OCI-LY7 (cell line): Measurements from ENCODE around the gene HNRNPU. TPM values are rescaled to one million over a fixed set of nuclear protein-coding genes. Genes with fewer than 3 reads are reported as not detected.

ENCODE experiments used
- BruUV-seq: library from RNA; stranded (reverse); fragments of 400-500 nt; replicated peaks from 2 replicates; lab custom pipeline; 2021; lab: Mats Ljungman, UMichigan
- CTCF ChIA-PET: fragments of 300-600 bp; sonication (Branson Sonifier 250); formaldehyde crosslinking; loops from one replicate; lab custom pipeline; 2022; ENCODE audit warnings: antibody characterized with exemption; ENCODE audit not compliant: unreplicated experiment; lab: Charles Lee
- POLR2A ChIA-PET: fragments of 300-600 bp; sonication (Branson Sonifier 250); formaldehyde crosslinking; loops from one replicate; lab custom pipeline; 2022; ENCODE audit warnings: antibody characterized with exemption; lab: Charles Lee
- DNase-seq: peaks from one replicate; pipeline ENCODE4 v3.0.0-alpha.2; 2015; ENCODE audit warnings: low spot score
- H2AFZ ChIP-seq: fragments of 200-600 bp; sonication (generic), shearing (Covaris generic); 2 replicates; pipeline ENCODE4 v1.6.1; 2014; ENCODE audit warnings: mild to moderate bottlenecking, antibody characterized with exemption, low read length, moderate library complexity
- H3K27ac ChIP-seq: fragments of 200-600 bp; sonication (generic); 2 replicates; pipeline ENCODE4 v1.5.1; 2014; ENCODE audit warnings: mixed run types, low read depth, mild to moderate bottlenecking, moderate library complexity, low read length, inconsistent platforms; ENCODE audit not compliant: poor library complexity, severe bottlenecking
- H3K36me3 ChIP-seq: fragments of 200-600 bp; sonication (generic); 2 replicates; pipeline ENCODE4 v1.6.1; 2014; ENCODE audit warnings: mild to moderate bottlenecking, antibody characterized with exemption, low read length, moderate library complexity, mixed read lengths; ENCODE audit not compliant: insufficient read depth
- H3K4me1 ChIP-seq: fragments of 200-600 bp; sonication (generic); 2 replicates; pipeline ENCODE4 v1.5.1; 2014; ENCODE audit warnings: mild to moderate bottlenecking, low read length; ENCODE audit not compliant: insufficient read depth, poor library complexity, severe bottlenecking
- H3K4me2 ChIP-seq: fragments of 200-600 bp; sonication (generic); 2 replicates; pipeline ENCODE4 v1.6.1; 2014; ENCODE audit warnings: mild to moderate bottlenecking, low read length
- H3K4me3 ChIP-seq: fragments of 200-600 bp; sonication (generic); 2 replicates; pipeline ENCODE4 v1.5.1; 2014; ENCODE audit warnings: mild to moderate bottlenecking, low read depth, low read length; ENCODE audit not compliant: poor library complexity, severe bottlenecking
- H3K79me2 ChIP-seq: fragments of 200-600 bp; sonication (generic); 2 replicates; pipeline ENCODE4 v1.6.1; 2016; ENCODE audit warnings: low read depth, mild to moderate bottlenecking, low read length, moderate library complexity, mixed read lengths; ENCODE audit not compliant: insufficient read depth
- H3K9me2 ChIP-seq: fragments of 200-600 bp; sonication (generic); 2 replicates; pipeline ENCODE4 v1.6.1; 2016; ENCODE audit warnings: mild to moderate bottlenecking, low read length, mixed read lengths; ENCODE audit not compliant: insufficient read depth
- H3K9me3 ChIP-seq: fragments of 200-600 bp; sonication (generic); 2 replicates; pipeline ENCODE4 v1.6.1; 2014; ENCODE audit warnings: mild to moderate bottlenecking, mixed run types, low read length, mixed read lengths
- H4K20me1 ChIP-seq: fragments of 200-600 bp; sonication (generic); 2 replicates; pipeline ENCODE4 v1.6.1; 2014; ENCODE audit warnings: mild to moderate bottlenecking, antibody characterized with exemption, low read length, moderate library complexity, mixed read lengths; ENCODE audit not compliant: insufficient read depth
- EZH2phosphoT487 ChIP-seq: fragments of 200-600 bp; sonication (generic); IDR thresholded peaks from 2 replicates; pipeline ENCODE4 v1.6.1; 2018; ENCODE audit warnings: low read depth, borderline replicate concordance, mild to moderate bottlenecking, mixed run types, antibody characterized with exemption, low read length, moderate library complexity, mixed read lengths
- intact Hi-C: fragments of 100-400 bp; cut with micrococcal nuclease; formaldehyde crosslinking; loops from one replicate; pipeline ENCODE4 v1.10.0; 2022; ENCODE audit not compliant: unreplicated experiment
- total RNA-seq, 2 experiments: library from RNA; depleted of rRNA in 1 of 2; stranded (reverse); fragments of >200 nt in 1 of 2; shearing (Covaris generic) in 1 of 2; gene quantifications; 2 replicates each; pipeline ENCODE4 v1.2.3, GENCODE V29; 2014 to 2022
- TF ChIP-seq, protein P1 (sequence below): fragments of 200-600 bp; sonication (generic); conservative IDR thresholded peaks from 2 replicates; pipeline ENCODE4 v1.5.1; 2014; ENCODE audit warnings: mild to moderate bottlenecking, antibody characterized with exemption, low read length, moderate library complexity, mixed read lengths

Gene HNRNPU
- total RNA-seq, 2 experiments from 2014 or later, result 426 to 650 TPM

DNA sequence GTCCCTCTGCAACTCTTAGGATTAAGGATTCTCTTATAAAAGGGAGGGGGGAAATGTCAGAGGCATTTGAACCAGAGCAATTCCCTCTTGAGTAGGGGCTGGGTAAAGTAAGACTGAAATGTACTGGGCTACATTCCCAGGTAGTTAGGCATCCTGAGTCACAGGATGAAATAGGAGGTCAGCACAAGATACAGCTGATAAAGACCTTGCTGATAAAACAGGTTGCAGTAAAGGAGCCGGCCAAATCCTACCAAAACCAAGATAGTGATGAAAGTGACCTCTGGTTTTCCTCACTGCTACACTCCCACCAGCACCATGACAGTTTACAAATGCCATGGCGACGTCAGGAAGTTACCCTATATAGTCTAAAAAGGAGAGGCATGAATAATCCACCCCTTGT is 43.2 kb downstream of the HNRNPU start:
- Histone ChIP-seq H3K4me3 (no peak overlapping the region), H3K36me3 (no peaks in the 10 kb centered on the region), H3K9me2 (no peaks in the 10 kb centered on the region), H3K27ac (no peak overlapping the region), H4K20me1 (no peaks in the 10 kb centered on the region), H3K9me3 (no peaks in the 10 kb centered on the region), H3K79me2 (no peaks in the 10 kb centered on the region), H3K4me2 (no peak overlapping the region), H3K4me1 (peaks cover under 1% of the 10 kb centered on the region), H2AFZ (no peak overlapping the region)
- TF ChIP-seq, protein P1, sequence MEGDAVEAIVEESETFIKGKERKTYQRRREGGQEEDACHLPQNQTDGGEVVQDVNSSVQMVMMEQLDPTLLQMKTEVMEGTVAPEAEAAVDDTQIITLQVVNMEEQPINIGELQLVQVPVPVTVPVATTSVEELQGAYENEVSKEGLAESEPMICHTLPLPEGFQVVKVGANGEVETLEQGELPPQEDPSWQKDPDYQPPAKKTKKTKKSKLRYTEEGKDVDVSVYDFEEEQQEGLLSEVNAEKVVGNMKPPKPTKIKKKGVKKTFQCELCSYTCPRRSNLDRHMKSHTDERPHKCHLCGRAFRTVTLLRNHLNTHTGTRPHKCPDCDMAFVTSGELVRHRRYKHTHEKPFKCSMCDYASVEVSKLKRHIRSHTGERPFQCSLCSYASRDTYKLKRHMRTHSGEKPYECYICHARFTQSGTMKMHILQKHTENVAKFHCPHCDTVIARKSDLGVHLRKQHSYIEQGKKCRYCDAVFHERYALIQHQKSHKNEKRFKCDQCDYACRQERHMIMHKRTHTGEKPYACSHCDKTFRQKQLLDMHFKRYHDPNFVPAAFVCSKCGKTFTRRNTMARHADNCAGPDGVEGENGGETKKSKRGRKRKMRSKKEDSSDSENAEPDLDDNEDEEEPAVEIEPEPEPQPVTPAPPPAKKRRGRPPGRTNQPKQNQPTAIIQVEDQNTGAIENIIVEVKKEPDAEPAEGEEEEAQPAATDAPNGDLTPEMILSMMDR, result no peak
- no peak for TF ChIP-seq EZH2phosphoT487
- ChIA-PET CTCF (no interaction called here), POLR2A (interaction anchor here (1.0 kb wide), 1 partner anchor 140 kb away, joined by 3 read pairs; no protein-coding TSS in a partner anchor)
- no TSS peak for BruUV-seq
- no peak for DNase-seq
- intact Hi-C loops, result no loop called here

DNA sequence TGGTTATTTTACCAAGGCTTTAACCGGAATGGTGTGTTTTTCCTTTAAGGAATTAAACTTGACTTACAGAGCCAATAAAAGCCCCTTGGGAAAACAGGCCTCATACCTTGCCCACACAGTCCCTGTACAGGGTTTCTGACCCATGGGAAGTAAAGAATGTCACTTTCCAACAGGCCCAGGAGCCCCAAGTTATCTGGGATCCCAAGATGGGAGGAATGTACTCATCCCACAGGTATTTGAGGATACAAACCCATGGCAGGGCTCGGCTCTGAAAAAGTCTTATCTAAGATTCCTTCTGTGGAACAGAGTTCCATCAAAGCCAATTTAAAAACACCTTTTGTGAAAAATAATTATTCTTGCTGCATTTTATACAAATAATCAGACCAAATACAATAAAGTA is 44.2 kb downstream of the HNRNPU start:
- Histone ChIP-seq H3K9me2 (no peaks in the 10 kb centered on the region), H3K4me2 (no peak overlapping the region), H3K79me2 (no peaks in the 10 kb centered on the region), H3K4me1 (peaks cover 9% of the 10 kb centered on the region), H2AFZ (no peak overlapping the region), H3K9me3 (no peaks in the 10 kb centered on the region), H3K36me3 (no peaks in the 10 kb centered on the region), H4K20me1 (no peaks in the 10 kb centered on the region), H3K4me3 (no peak overlapping the region), H3K27ac (no peak overlapping the region)
- ChIA-PET POLR2A (interaction anchor here (1.0 kb wide), 1 partner anchor 141 kb away, joined by 3 read pairs; no protein-coding TSS in a partner anchor), CTCF (no interaction called here)
- intact Hi-C loops, result no loop called here
- no TSS peak for BruUV-seq
- TF ChIP-seq EZH2phosphoT487, result no peak
- TF ChIP-seq, protein P1, result no peak
- DNase-seq, result no peak

DNA sequence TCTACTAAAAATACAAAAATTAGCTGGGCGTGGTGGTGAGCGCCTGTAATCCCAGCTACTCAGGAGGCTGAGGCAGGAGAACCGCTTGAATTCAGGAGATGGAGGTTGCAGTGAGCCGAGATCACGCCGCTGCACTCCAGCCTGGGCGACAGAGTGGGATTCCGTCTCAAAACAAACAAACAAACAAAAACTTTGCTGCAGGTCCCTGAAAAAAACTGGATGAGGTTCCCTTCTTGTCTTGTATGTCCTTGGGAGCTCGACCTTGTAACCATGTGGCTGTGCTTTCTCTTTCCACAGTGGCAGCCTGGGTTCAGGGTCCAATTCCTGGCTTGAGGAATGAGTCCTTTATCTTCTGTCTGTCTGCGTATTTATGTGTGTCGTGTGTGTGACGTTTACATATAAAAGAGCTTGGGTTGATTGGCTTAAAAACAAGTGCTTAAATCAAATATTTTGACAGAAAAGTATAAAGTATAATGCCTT is 46.9 kb downstream of the HNRNPU start:
- ChIA-PET CTCF (no interaction called here), POLR2A (no interaction called here)
- Histone ChIP-seq H3K4me1 (peaks cover 9% of the 10 kb centered on the region), H3K9me3 (no peaks in the 10 kb centered on the region), H3K4me2 (no peak overlapping the region), H3K9me2 (no peaks in the 10 kb centered on the region), H2AFZ (no peak overlapping the region), H3K79me2 (no peaks in the 10 kb centered on the region), H3K4me3 (no peak overlapping the region), H3K36me3 (no peaks in the 10 kb centered on the region), H3K27ac (no peak overlapping the region), H4K20me1 (no peaks in the 10 kb centered on the region)
- TF ChIP-seq, protein P1, result no peak
- no peak for TF ChIP-seq EZH2phosphoT487
- no peak for DNase-seq
- BruUV-seq, result no TSS peak
- intact Hi-C loops, result no loop called here
